H1 (cell line): ENCODE data around the gene RRBP1. TPM values are rescaled to one million over a fixed set of nuclear protein-coding genes. Genes with fewer than 3 reads are reported as not detected.

ENCODE experiments used
- BACH1 ChIP-seq: IDR thresholded peaks from 2 replicates; pipeline ENCODE4 v1.6.1; 2012; ENCODE audit warnings: low read length, improper control_type of control experiment
- KDM5A ChIP-seq: fragments of 200-600 bp; IDR thresholded peaks from 2 replicates; pipeline ENCODE4 v1.7.1; 2012; ENCODE audit warnings: mild to moderate bottlenecking, low read length, inconsistent platforms, mixed read lengths
- SP2 ChIP-seq: IDR thresholded peaks from 2 replicates; pipeline ENCODE4 v1.6.1; 2012; ENCODE audit warnings: mild to moderate bottlenecking, low read length, inconsistent platforms
- polyA plus RNA-seq, 7 experiments: library from polyadenylated mRNA; depleted of rRNA in 3 of 7; stranded (reverse) in 5 of 7; unstranded in 2 of 7; fragments of >200 nt in 5 of 7; fragments of 200-250 nt in 2 of 7; gene quantifications; 1 replicate in 5 of 7; 2 replicates in 1 of 7; 4 replicates in 1 of 7; pipeline versions ENCODE4 v1.2.1 to v1.2.3, GENCODE V29; 2011 to 2013; ENCODE audit warnings: missing spikeins in 2 of 7, mixed read lengths in 2 of 7
- total RNA-seq: library from RNA; stranded (reverse); fragmentation: NEBNext Ultra II Directional; extraction: Animal tissue kit (Norgen Biotek cat#: 25700); gene quantifications from 2 replicates; pipeline ENCODE4 v1.2.1, GENCODE V29; 2021

RRBP1 gene
- total and polyA plus RNA-seq, 2 of the 8 experiments (the other 6 are each of a cell fraction or from before 2014, with no cell fraction given) = 15.9 to 157 TPM

GRCh38 chr20:17667445-17667844, 14.6 kb downstream of the RRBP1 start (continued):
- TF ChIP-seq BACH1 (no peak), KDM5A (no peak), SP2 (no peak)
